GM13976 (cell line): Measurements from ENCODE around the gene NFKBIA.
"Not testable (repeated sequence)": the region's sequence is repeated elsewhere in the genome, so short reads cannot be mapped to it uniquely, and the experiment has no call there.

Experiments used
- DNase-seq: peaks from one replicate; pipeline ENCODE4 v3.0.0; 2012; ENCODE audit warnings: low spot score
- in situ Hi-C: fragments of 300-500 bp; cut with MboI; formaldehyde crosslinking; loops from one replicate; pipeline ENCODE4 v1.12.0; 2022; ENCODE audit warnings: low sequenced_read_pairs, mixed read lengths, inconsistent platforms; ENCODE audit not compliant: unreplicated experiment
- TF ChIP-seq, protein P1 (sequence below): IDR thresholded peaks from 2 replicates; pipeline ENCODE4 v1.5.1; 2012; ENCODE audit warnings: borderline replicate concordance, mild to moderate bottlenecking; ENCODE audit not compliant: insufficient read depth; ENCODE audit errors: extremely low read depth, missing control alignments, control extremely low read depth

NFKBIA gene, protein sequence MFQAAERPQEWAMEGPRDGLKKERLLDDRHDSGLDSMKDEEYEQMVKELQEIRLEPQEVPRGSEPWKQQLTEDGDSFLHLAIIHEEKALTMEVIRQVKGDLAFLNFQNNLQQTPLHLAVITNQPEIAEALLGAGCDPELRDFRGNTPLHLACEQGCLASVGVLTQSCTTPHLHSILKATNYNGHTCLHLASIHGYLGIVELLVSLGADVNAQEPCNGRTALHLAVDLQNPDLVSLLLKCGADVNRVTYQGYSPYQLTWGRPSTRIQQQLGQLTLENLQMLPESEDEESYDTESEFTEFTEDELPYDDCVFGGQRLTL

DNA sequence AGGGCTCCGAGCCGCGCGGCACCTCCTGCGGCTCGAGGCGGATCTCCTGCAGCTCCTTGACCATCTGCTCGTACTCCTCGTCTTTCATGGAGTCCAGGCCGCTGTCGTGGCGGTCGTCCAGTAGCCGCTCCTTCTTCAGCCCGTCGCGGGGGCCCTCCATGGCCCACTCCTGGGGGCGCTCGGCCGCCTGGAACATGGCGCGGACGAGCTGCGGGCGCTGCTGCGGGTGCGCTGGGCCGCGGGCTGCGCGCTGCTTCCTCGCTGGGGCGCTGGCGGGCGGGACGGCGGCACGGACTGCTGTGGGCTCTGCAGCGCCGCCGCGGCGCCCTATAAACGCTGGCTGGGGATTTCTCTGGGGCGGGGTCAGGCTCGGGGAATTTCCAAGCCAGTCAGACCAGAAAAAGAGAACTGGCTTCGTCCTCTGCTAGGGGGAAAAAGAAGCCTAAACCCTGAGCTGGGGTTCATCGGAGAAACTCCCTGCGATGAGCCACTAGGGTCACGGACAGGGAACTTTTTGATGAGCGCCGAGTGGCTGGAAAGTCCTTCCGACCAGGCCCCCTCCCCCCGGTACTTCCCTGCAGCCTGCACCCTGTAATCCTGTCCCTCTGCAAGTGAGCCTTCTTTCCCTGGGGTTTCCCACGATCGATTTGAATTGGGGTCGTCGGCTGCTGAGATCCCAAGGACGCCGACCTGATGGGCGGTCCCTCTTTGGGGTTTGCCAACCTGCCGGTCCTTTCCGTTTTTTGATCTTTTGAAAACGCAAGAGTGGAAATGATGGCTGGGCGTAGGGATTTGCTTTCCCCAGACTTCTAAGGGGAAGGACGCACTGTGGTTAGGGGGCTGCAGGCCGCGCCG is at the start of gene NFKBIA:
NFKBIA (minus strand) TSS at position 301 of the 855 bp plus-strand sequence; CDS start at position 196, 105 bp downstream.
- peak; percentile 88 for DNase-seq
- in situ Hi-C loops = loop anchor here (25.0 kb wide), 1 partner anchor 742 kb away; no protein-coding TSS in a partner anchor
- TF ChIP-seq, protein P1, sequence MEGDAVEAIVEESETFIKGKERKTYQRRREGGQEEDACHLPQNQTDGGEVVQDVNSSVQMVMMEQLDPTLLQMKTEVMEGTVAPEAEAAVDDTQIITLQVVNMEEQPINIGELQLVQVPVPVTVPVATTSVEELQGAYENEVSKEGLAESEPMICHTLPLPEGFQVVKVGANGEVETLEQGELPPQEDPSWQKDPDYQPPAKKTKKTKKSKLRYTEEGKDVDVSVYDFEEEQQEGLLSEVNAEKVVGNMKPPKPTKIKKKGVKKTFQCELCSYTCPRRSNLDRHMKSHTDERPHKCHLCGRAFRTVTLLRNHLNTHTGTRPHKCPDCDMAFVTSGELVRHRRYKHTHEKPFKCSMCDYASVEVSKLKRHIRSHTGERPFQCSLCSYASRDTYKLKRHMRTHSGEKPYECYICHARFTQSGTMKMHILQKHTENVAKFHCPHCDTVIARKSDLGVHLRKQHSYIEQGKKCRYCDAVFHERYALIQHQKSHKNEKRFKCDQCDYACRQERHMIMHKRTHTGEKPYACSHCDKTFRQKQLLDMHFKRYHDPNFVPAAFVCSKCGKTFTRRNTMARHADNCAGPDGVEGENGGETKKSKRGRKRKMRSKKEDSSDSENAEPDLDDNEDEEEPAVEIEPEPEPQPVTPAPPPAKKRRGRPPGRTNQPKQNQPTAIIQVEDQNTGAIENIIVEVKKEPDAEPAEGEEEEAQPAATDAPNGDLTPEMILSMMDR = peak; percentile 66

DNA sequence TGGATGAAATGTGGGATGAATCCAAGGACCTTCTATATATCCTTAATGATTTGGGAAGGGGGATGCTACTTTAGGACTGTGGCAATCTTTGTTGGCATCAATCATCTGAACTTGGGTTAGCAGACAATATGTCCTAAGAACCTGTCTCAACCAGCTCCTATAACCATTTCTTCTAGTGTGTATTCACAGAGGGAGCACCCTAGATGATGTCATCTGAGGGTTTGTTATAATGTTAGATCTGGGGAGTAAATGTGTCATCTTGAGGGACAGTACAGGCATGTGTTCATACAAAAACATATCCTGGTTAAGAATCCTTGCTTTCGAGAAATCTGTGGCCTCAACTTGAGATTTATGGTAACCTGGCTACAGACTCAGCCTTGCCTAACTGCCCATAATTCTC is 41.9 kb upstream of the NFKBIA start:
- TF ChIP-seq, protein P1 = no peak
- DNase-seq = no peak
- in situ Hi-C loops = loop anchor here (25.0 kb wide), 1 partner anchor 366 kb away; the partner anchor contains the start of gene RALGAPA1

DNA sequence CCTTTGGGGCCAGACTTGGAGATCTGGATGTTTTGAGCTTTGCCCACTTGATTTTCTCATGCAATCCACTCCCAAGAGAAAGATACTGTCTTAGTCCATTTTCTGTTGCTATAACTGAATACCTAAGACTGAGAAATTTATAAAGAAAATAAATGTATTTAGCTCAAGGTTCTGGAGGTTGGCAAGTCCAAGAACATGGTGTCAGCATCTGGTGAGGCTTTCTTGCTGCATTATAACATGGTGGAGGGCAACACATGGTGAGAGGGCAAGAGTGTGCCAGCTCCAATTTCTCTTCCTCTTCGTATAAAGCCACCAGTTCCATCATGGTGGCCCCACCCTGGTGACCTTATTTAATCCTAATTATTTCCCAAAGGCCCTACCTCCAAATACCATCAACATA is 39.6 kb upstream of the NFKBIA start:
- TF ChIP-seq, protein P1 = no peak
- in situ Hi-C loops = loop anchor here (25.0 kb wide), 1 partner anchor 368 kb away; the partner anchor contains the start of gene RALGAPA1

DNA sequence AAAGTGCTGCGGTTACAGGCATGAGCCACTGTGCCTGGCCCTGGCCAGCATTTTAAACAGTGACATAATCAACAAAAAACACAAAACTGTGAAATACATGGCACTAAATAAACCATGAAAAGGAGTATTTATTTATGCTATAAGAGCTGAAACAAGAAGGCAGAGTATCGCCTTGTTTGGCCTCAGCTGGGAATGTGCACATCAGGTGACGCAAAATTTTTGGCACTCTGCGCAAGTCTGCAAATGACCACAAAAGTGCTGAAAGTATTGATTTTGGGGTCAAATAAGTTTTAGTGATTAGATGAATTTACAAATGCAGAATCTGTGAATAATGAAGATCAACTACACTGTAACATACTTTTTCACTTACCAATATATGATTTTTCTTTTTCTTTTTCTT is 36.6 kb upstream of the NFKBIA start:
- DNase-seq = no peak
- TF ChIP-seq, protein P1 = no peak
- in situ Hi-C loops = loop anchor here (25.0 kb wide), 1 partner anchor 371 kb away; the partner anchor contains the start of gene RALGAPA1

More for the DNA sequence above, 39.6 kb upstream of the NFKBIA start:
- no peak for DNase-seq

DNA sequence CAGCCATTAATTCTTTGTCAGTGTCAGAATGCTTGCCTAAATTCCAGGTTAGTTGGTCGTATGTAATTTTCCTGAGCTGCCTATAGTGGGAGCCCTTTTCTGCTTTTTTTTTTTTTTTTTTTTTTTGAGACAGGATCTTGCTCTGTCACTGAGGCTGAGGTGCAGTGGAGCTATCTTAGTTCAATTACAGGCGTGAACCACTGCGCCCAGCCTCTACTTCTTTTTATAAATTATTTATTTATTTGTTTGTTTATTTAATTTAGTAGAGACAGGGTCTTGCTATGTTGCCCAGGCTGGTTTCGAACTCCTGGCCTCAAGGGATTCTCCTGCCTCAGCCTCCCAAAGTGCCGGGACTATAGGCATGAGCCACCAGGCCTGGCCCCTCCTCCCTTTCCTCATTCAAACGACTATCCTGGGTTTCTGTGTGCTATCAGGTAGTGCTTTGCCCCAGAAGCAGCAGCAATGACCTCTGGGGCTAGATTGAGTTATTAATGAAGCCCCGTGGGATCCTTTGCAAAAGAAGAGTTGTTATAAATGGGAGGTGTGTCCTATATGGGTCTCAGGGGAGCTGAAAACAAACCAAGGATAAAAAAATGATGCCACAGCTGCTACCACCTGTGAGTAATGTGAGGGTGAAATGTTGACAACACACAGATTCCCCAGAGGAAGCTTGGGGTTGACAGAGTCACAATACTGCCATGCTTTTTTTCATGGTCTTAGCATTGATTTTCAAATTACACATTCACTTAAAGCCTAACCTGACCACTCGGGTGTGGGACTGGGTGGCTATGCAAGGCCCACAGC is 34.6 kb upstream of the NFKBIA start:
- TF ChIP-seq, protein P1 = peak; percentile 14
- in situ Hi-C loops = loop anchor here (10.0 to 25.0 kb wide), 2 partner anchors 246 to 373 kb away; partner anchors contain the start of gene RALGAPA1
- peak; percentile 25 for DNase-seq

DNA sequence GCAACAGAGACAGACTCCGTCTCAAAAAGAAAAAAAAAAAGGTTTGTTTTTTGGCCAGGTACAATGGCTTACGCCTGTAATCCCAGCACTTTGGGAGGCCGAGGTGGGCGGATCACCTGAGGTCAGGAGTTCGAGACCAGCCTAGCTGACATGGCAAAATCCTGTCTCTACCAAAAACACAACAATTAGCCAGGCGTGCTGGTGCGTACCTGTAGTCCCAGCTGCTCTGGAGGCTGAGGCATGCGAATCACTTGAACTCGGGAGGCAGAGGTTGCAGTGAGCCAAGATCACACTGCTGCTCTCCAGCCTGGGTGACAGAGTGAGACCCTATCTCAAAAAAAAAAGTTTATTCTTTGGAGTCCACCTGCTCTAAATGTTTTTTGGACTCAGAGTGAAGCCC is 33.9 kb upstream of the NFKBIA start:
- not testable (repeated sequence) for DNase-seq
- in situ Hi-C loops = loop anchor here (10.0 to 25.0 kb wide), 2 partner anchors 246 to 374 kb away; partner anchors contain the start of gene RALGAPA1
